Measurements from ENCODE around the gene NEMP2. TPM values are rescaled to one million over a fixed set of nuclear protein-coding genes. Genes with fewer than 3 reads are reported as not detected.
A peak's percentile ranks its signal among the peaks of the same experiment; 100 is the strongest.

The NEMP2 gene
- 2.1 and 2.4 TPM in 2 replicates for total RNA-seq

- DNase-seq (ENCODE audit: low read depth in 2 of 2), result peak in 1 of 2 donors; percentile 58
These were observed at the start of gene NEMP2 for GRCh38 chr2:190534310-190535120. TSS of gene NEMP2 (minus strand) at chr2:190534722. CDS start at chr2:190534655, 67 bp downstream.

GRCh38 chr2:190583507-190584337, 49.2 kb upstream of the NEMP2 start:
- DNase-seq (ENCODE audit: low read depth in 2 of 2), result peak in 1 of 2 donors; percentile 28

- DNase-seq (ENCODE audit: low read depth in 2 of 2), result no peak
These were observed 48.4 kb upstream of the NEMP2 start for GRCh38 chr2:190582736-190583506.

- no peak for DNase-seq (ENCODE audit: low read depth in 2 of 2)
These were observed 47.5 kb upstream of the NEMP2 start for GRCh38 chr2:190582019-190582418.

- DNase-seq (ENCODE audit: low read depth in 2 of 2), result no peak
These were observed 45.7 kb upstream of the NEMP2 start for GRCh38 chr2:190579915-190580846.

GRCh38 chr2:190579058-190579410, 44.5 kb upstream of the NEMP2 start:
- DNase-seq (ENCODE audit: low read depth in 2 of 2), result no peak

- peak; percentile 25 to 71 for DNase-seq (ENCODE audit: low read depth in 2 of 2)
These were observed 43.9 kb upstream of the NEMP2 start for GRCh38 chr2:190578158-190579057.

GRCh38 chr2:190576573-190576972, 42.1 kb upstream of the NEMP2 start:
- DNase-seq (ENCODE audit: low read depth in 2 of 2), result peak in 1 of 2 donors; percentile 18

GRCh38 chr2:190575263-190575662, 40.7 kb upstream of the NEMP2 start:
- no peak for DNase-seq (ENCODE audit: low read depth in 2 of 2)

- peak in 1 of 2 donors; percentile 15 for DNase-seq (ENCODE audit: low read depth in 2 of 2)
These were observed 39.6 kb upstream of the NEMP2 start for GRCh38 chr2:190574169-190574568.

- DNase-seq (ENCODE audit: low read depth in 2 of 2), result no peak
These were observed 37.7 kb upstream of the NEMP2 start for GRCh38 chr2:190572246-190572645.

- DNase-seq (ENCODE audit: low read depth in 2 of 2), result no peak
These were observed 37.2 kb upstream of the NEMP2 start for GRCh38 chr2:190571686-190572085.

- no peak for DNase-seq (ENCODE audit: low read depth in 2 of 2)
These were observed 36.3 kb upstream of the NEMP2 start for GRCh38 chr2:190570871-190571270.

GRCh38 chr2:190569994-190570755, 35.7 kb upstream of the NEMP2 start:
- no peak for DNase-seq (ENCODE audit: low read depth in 2 of 2)

GRCh38 chr2:190564838-190565237, 30.3 kb upstream of the NEMP2 start:
- no peak for DNase-seq (ENCODE audit: low read depth in 2 of 2)

GRCh38 chr2:190563646-190564045, 29.1 kb upstream of the NEMP2 start:
- no peak for DNase-seq (ENCODE audit: low read depth in 2 of 2)

GRCh38 chr2:190563109-190563508, 28.6 kb upstream of the NEMP2 start:
- no peak for DNase-seq (ENCODE audit: low read depth in 2 of 2)

GRCh38 chr2:190562121-190562520, 27.6 kb upstream of the NEMP2 start:
- DNase-seq (ENCODE audit: low read depth in 2 of 2), result no peak

- no peak for DNase-seq (ENCODE audit: low read depth in 2 of 2)
These were observed 26.6 kb upstream of the NEMP2 start for GRCh38 chr2:190561094-190561493.

All from dermis microvascular lymphatic vessel endothelial cell (primary cell).